Suprapubic skin (tissue), 4 donors: ENCODE measurements around the gene KCND3. TPM values are rescaled to one million over a fixed set of nuclear protein-coding genes. Genes with fewer than 3 reads are reported as not detected.
A peak's percentile ranks its signal among the peaks of the same experiment; 100 is the strongest.

ENCODE experiments used
- DNase-seq, 2 donors: peaks; one replicate each; pipeline ENCODE4 v3.0.0-alpha.2; 2019; ENCODE audit warnings: low spot score in 2 of 2
- H3K27ac ChIP-seq: fragments of 200-600 bp; sonication (generic); one replicate; pipeline ENCODE4 v1.5.1; 2019
- H3K27me3 ChIP-seq: fragments of 200-600 bp; sonication (generic); one replicate; pipeline ENCODE4 v1.5.1; 2019
- H3K36me3 ChIP-seq: fragments of 200-600 bp; sonication (generic); one replicate; pipeline ENCODE4 v1.5.1; 2019
- H3K4me1 ChIP-seq: fragments of 200-600 bp; sonication (generic); one replicate; pipeline ENCODE4 v1.5.1; 2019
- H3K4me3 ChIP-seq: fragments of 200-600 bp; sonication (generic); one replicate; pipeline ENCODE4 v1.5.1; 2019; ENCODE audit warnings: mild to moderate bottlenecking
- H3K9me3 ChIP-seq: fragments of 200-600 bp; sonication (generic); one replicate; pipeline ENCODE4 v1.5.1; 2019
- CTCF ChIP-seq, 2 donors: fragments of 200-600 bp in 1 of 2; fragments of 450-650 bp in 1 of 2; sonication (generic) in 1 of 2; IDR thresholded peaks; one replicate each; pipeline ENCODE4 v1.5.1; 2016 to 2019; ENCODE audit warnings: antibody characterized with exemption in 2 of 2, mild to moderate bottlenecking in 1 of 2, moderate library complexity in 1 of 2
- EP300 ChIP-seq: sonication (generic); formaldehyde crosslinking; IDR thresholded peaks from one replicate; pipeline ENCODE4 v1.6.1; 2017; ENCODE audit warnings: antibody characterized with exemption
- POLR2A ChIP-seq, 2 donors: fragments of 450-650 bp; IDR thresholded peaks; one replicate each; pipeline ENCODE4 v1.6.1; 2017; ENCODE audit warnings: antibody characterized with exemption in 2 of 2, mild to moderate bottlenecking in 2 of 2, moderate library complexity in 2 of 2
- POLR2AphosphoS5 ChIP-seq, 3 donors: sonication (generic); formaldehyde crosslinking; IDR thresholded peaks; one replicate each; pipeline ENCODE4 v1.6.1; 2017; ENCODE audit warnings: antibody characterized with exemption in 3 of 3
- WGBS: methylation state at CpG from one replicate; pipeline ENCODE4 v1.1.5; 2018; 5-methylcytosine and 5-hydroxymethylcytosine counted together
- total RNA-seq, 4 donors: library from RNA; depleted of rRNA; stranded (reverse); fragments of >200 nt; gene quantifications; one replicate each; pipeline ENCODE4 v1.1.0, GENCODE V29; 2016

The KCND3 gene
- total RNA-seq, 4 donors from 2014 or later: 6.8 to 11.4 (median 10.2) TPM

- Histone ChIP-seq H3K9me3 (no peaks in the 10 kb centered on the region), H3K4me3 (no peak overlapping the region), H3K27ac (no peak overlapping the region), H3K27me3 (no peaks in the 10 kb centered on the region), H3K4me1 (peaks cover 15% of the 10 kb centered on the region), H3K36me3 (no peaks in the 10 kb centered on the region)
- no peak for DNase-seq
- 82% methylated on average over 15 of the region's 15 CpGs for WGBS
- TF ChIP-seq POLR2AphosphoS5 (IDR thresholded peaks at IDR 0.05) (no peak), EP300 (no peak), CTCF (IDR thresholded peaks at IDR 0.05) (no peak)
Measured at GRCh38 chr1:111943846-111944749, 45.4 kb downstream of the KCND3 start.

DNA sequence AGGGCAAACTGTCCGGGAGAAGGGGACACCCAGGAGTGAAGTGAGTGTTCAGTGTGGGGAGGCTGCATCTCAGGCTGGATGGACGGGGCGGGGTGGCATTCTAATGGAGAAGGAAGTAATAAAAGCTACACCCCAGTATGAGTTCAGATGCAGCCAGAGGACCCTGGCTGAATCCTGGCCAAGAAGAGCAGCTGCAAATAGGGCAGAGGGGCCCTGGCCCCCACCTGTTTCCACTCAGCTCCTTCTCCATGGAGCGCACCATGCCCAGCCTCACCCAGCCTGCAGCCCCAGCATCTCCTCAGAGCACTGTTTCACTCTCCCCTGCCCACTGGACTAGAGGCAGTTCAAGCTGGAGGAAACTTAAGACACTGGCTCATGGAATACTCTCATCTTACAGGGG lies 46.4 kb downstream of the KCND3 start:
- no peak overlapping the region for H3K27ac ChIP-seq
- peaks cover 5% of the 10 kb centered on the region for H3K4me1 ChIP-seq
- no peaks in the 10 kb centered on the region for H3K27me3 ChIP-seq
- H3K9me3 ChIP-seq: no peaks in the 10 kb centered on the region
- no peak for TF ChIP-seq CTCF (IDR thresholded peaks at IDR 0.05)
- H3K4me3 ChIP-seq: no peak overlapping the region
- WGBS: 74% methylated on average over 4 of the region's 4 CpGs
- DNase-seq: no peak
- H3K36me3 ChIP-seq: no peaks in the 10 kb centered on the region

GRCh38 chr1:111938536-111938935 lies 50.9 kb downstream of the KCND3 start:
- Histone ChIP-seq H3K27me3 (no peaks in the 10 kb centered on the region), H3K27ac (no peak overlapping the region), H3K36me3 (no peaks in the 10 kb centered on the region), H3K9me3 (no peaks in the 10 kb centered on the region), H3K4me1 (no peaks in the 10 kb centered on the region), H3K4me3 (no peak overlapping the region)
- WGBS: 86% methylated on average over 3 of the region's 3 CpGs
- no peak for TF ChIP-seq POLR2A (IDR thresholded peaks at IDR 0.05)
- TF ChIP-seq EP300: no peak
- TF ChIP-seq POLR2AphosphoS5 (IDR thresholded peaks at IDR 0.05): no peak
- TF ChIP-seq CTCF (IDR thresholded peaks at IDR 0.05): no peak
- DNase-seq: no peak

GRCh38 chr1:111938123-111938522 lies 51.3 kb downstream of the KCND3 start:
- no peaks in the 10 kb centered on the region for H3K9me3 ChIP-seq
- no peaks in the 10 kb centered on the region for H3K4me1 ChIP-seq
- no peaks in the 10 kb centered on the region for H3K27me3 ChIP-seq
- H3K27ac ChIP-seq: no peak overlapping the region
- H3K36me3 ChIP-seq: no peaks in the 10 kb centered on the region
- TF ChIP-seq POLR2AphosphoS5 (IDR thresholded peaks at IDR 0.05): no peak
- no peak for TF ChIP-seq POLR2A (IDR thresholded peaks at IDR 0.05)
- TF ChIP-seq CTCF (IDR thresholded peaks at IDR 0.05): no peak
- no peak for TF ChIP-seq EP300
- H3K4me3 ChIP-seq: no peak overlapping the region
- WGBS: 83% methylated on average over 1 of the region's 1 CpG
- DNase-seq: peak in 1 of 2 donors; percentile 24

- DNase-seq: peak in 1 of 2 donors; percentile 74
- 69% methylated on average over 6 of the region's 6 CpGs for WGBS
- Histone ChIP-seq H3K4me1 (no peaks in the 10 kb centered on the region), H3K27ac (no peak overlapping the region), H3K9me3 (no peaks in the 10 kb centered on the region), H3K27me3 (no peaks in the 10 kb centered on the region), H3K36me3 (no peaks in the 10 kb centered on the region), H3K4me3 (no peak overlapping the region)
- TF ChIP-seq POLR2A (IDR thresholded peaks at IDR 0.05) (no peak), EP300 (no peak), CTCF (IDR thresholded peaks at IDR 0.05) (no peak)
Measured at GRCh38 chr1:111937147-111937725, 52.2 kb downstream of the KCND3 start.
